ENCODE results near the gene PARP11. TPM values are rescaled to one million over a fixed set of nuclear protein-coding genes. Genes with fewer than 3 reads are reported as not detected.

Gene PARP11
- total RNA-seq, 1 donor from 2014 or later = 28.3 TPM

GRCh38 chr12:3884671-3885070, 11.5 kb upstream of the PARP11 start:
- Mint-ChIP-seq H3K27me3 (peaks cover 14% of the 10 kb centered on the region), H3K4me1 (ENCODE audit: low read depth) (peaks cover 6% of the 10 kb centered on the region), H3K4me3 (ENCODE audit: low read depth) (no peak overlapping the region), H3K27ac (no peak overlapping the region), H3K9me3 (ENCODE audit: low read depth) (no peaks in the 10 kb centered on the region), H3K36me3 (ENCODE audit: insufficient read depth) (no peaks in the 10 kb centered on the region)
- TF ChIP-seq CTCF (IDR thresholded peaks at IDR 0.05; ENCODE audit: unreplicated experiment) = no peak
- DNase-seq (ENCODE audit: low spot score, unreplicated experiment) = no peak

- Mint-ChIP-seq H3K4me3 (ENCODE audit: low read depth) (no peak overlapping the region), H3K36me3 (ENCODE audit: insufficient read depth) (no peaks in the 10 kb centered on the region), H3K9me3 (ENCODE audit: low read depth) (no peaks in the 10 kb centered on the region), H3K27me3 (peaks cover 17% of the 10 kb centered on the region), H3K27ac (no peak overlapping the region), H3K4me1 (ENCODE audit: low read depth) (peaks cover 6% of the 10 kb centered on the region)
- DNase-seq (ENCODE audit: low spot score, unreplicated experiment) = no peak
- peak; percentile 38 for TF ChIP-seq CTCF (IDR thresholded peaks at IDR 0.05; ENCODE audit: unreplicated experiment)
These were observed 9.8 kb upstream of the PARP11 start for GRCh38 chr12:3882896-3883564.

GRCh38 chr12:3882406-3882805, 9.2 kb upstream of the PARP11 start:
- Mint-ChIP-seq H3K27me3 (peaks cover 23% of the 10 kb centered on the region), H3K36me3 (ENCODE audit: insufficient read depth) (no peaks in the 10 kb centered on the region), H3K4me1 (ENCODE audit: low read depth) (peaks cover 6% of the 10 kb centered on the region), H3K4me3 (ENCODE audit: low read depth) (no peak overlapping the region), H3K27ac (no peak overlapping the region), H3K9me3 (ENCODE audit: low read depth) (peaks cover 4% of the 10 kb centered on the region)
- DNase-seq (ENCODE audit: low spot score, unreplicated experiment) = no peak
- TF ChIP-seq CTCF (IDR thresholded peaks at IDR 0.05; ENCODE audit: unreplicated experiment) = no peak

- H3K27ac Mint-ChIP-seq = no peak overlapping the region
- peaks cover 4% of the 10 kb centered on the region for H3K9me3 Mint-ChIP-seq (ENCODE audit: low read depth)
- H3K27me3 Mint-ChIP-seq = peaks cover 25% of the 10 kb centered on the region
- no peak for TF ChIP-seq CTCF (IDR thresholded peaks at IDR 0.05; ENCODE audit: unreplicated experiment)
- H3K36me3 Mint-ChIP-seq (ENCODE audit: insufficient read depth) = no peaks in the 10 kb centered on the region
- H3K4me1 Mint-ChIP-seq (ENCODE audit: low read depth) = peaks cover 6% of the 10 kb centered on the region
- no peak overlapping the region for H3K4me3 Mint-ChIP-seq (ENCODE audit: low read depth)
- no peak for DNase-seq (ENCODE audit: low spot score, unreplicated experiment)
These were observed 8.2 kb upstream of the PARP11 start for GRCh38 chr12:3881281-3881950.

- DNase-seq (ENCODE audit: low spot score, unreplicated experiment) = no peak
- no peak for TF ChIP-seq CTCF (IDR thresholded peaks at IDR 0.05; ENCODE audit: unreplicated experiment)
- peaks cover 3% of the 10 kb centered on the region for H3K4me1 Mint-ChIP-seq (ENCODE audit: low read depth)
- H3K36me3 Mint-ChIP-seq (ENCODE audit: insufficient read depth) = no peaks in the 10 kb centered on the region
- H3K27me3 Mint-ChIP-seq = peaks cover 21% of the 10 kb centered on the region
- peaks cover 4% of the 10 kb centered on the region for H3K9me3 Mint-ChIP-seq (ENCODE audit: low read depth)
- no peak overlapping the region for H3K27ac Mint-ChIP-seq
- no peak overlapping the region for H3K4me3 Mint-ChIP-seq (ENCODE audit: low read depth)
These were observed 6.6 kb upstream of the PARP11 start for GRCh38 chr12:3879846-3880245.

Measured in progenitor cell of endocrine pancreas (in vitro differentiated cells).